Neuron (in vitro differentiated cells): ENCODE data around the gene HIVEP2.

Experiments
- H2AFZ ChIP-seq: one replicate; pipeline ENCODE4 v1.6.1; 2013; ENCODE audit warnings: low read depth, mild to moderate bottlenecking, inconsistent platforms, low read length, moderate library complexity
- H3K27me3 ChIP-seq: one replicate; pipeline ENCODE4 v1.6.1; 2013; ENCODE audit warnings: low read length; ENCODE audit not compliant: insufficient read depth
- H3K36me3 ChIP-seq: one replicate; pipeline ENCODE4 v1.6.1; 2013; ENCODE audit warnings: low read length; ENCODE audit not compliant: insufficient read depth
- H3K4me1 ChIP-seq: one replicate; pipeline ENCODE4 v1.6.1; 2013; ENCODE audit warnings: low read length; ENCODE audit not compliant: insufficient read depth
- H3K4me3 ChIP-seq: 2 replicates; pipeline ENCODE4 v1.5.1; 2013; ENCODE audit warnings: mild to moderate bottlenecking, low read length, moderate library complexity
- H3K9me3 ChIP-seq: one replicate; pipeline ENCODE4 v1.6.1; 2013; ENCODE audit warnings: low read length

The HIVEP2 gene

DNA sequence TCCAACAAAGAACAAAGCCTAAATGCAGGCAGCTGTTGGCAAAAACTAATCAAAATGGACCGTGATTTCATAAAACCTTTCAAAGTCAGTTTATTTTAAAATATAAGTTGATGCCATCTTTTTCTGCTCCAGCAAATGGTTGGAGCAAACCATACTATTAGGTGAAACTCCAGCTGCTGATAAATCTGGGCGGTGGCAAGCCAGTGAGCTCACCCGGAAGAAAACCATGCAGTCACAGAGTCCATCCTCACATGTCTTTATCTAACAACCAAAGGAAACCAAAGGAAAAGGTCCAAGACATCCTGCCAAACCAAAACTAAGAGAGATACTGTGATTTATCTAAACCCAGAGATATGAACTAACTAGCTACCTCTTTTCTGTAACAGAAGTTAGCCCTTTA lies 72.6 kb downstream of the HIVEP2 start:
- Histone ChIP-seq H2AFZ (no peak overlapping the region), H3K9me3 (no peaks in the 10 kb centered on the region), H3K4me3 (no peak overlapping the region), H3K4me1 (peaks cover 5% of the 10 kb centered on the region), H3K36me3 (no peaks in the 10 kb centered on the region), H3K27me3 (no peaks in the 10 kb centered on the region)

GRCh38 chr6:142871910-142872331 lies 73.1 kb downstream of the HIVEP2 start:
- Histone ChIP-seq H3K27me3 (no peaks in the 10 kb centered on the region), H3K4me1 (peaks cover 5% of the 10 kb centered on the region), H2AFZ (no peak overlapping the region), H3K9me3 (no peaks in the 10 kb centered on the region), H3K36me3 (no peaks in the 10 kb centered on the region), H3K4me3 (no peak overlapping the region)

- Histone ChIP-seq H3K4me3 (no peak overlapping the region), H3K36me3 (no peaks in the 10 kb centered on the region), H3K9me3 (no peaks in the 10 kb centered on the region), H3K27me3 (no peaks in the 10 kb centered on the region), H3K4me1 (peaks cover 5% of the 10 kb centered on the region), H2AFZ (no peak overlapping the region)
These were observed 74.1 kb downstream of the HIVEP2 start for GRCh38 chr6:142870787-142871415.

DNA sequence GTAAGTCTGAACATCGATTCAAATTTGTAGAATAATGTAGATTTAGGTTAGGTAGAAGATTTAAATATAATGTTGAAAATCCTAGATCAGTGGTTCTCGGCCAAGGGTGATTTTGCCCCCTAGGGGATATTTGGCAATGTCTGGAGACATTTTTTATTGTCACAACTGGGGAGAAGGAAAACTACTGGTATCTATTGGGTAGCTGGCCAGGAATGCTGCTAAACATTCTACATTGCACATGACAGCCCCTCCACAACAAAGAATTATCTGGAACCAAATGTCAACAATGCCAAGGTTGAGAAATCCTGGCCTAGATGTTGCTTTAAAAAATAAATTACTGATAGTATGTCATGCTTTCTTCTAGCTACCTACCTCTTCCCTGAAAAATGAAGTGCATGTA lies 76.1 kb downstream of the HIVEP2 start:
- H3K9me3 ChIP-seq = no peaks in the 10 kb centered on the region
- H3K36me3 ChIP-seq = no peaks in the 10 kb centered on the region
- peaks cover 7% of the 10 kb centered on the region for H3K4me1 ChIP-seq
- H3K4me3 ChIP-seq = no peak overlapping the region
- H3K27me3 ChIP-seq = no peaks in the 10 kb centered on the region
- H2AFZ ChIP-seq = no peak overlapping the region

DNA sequence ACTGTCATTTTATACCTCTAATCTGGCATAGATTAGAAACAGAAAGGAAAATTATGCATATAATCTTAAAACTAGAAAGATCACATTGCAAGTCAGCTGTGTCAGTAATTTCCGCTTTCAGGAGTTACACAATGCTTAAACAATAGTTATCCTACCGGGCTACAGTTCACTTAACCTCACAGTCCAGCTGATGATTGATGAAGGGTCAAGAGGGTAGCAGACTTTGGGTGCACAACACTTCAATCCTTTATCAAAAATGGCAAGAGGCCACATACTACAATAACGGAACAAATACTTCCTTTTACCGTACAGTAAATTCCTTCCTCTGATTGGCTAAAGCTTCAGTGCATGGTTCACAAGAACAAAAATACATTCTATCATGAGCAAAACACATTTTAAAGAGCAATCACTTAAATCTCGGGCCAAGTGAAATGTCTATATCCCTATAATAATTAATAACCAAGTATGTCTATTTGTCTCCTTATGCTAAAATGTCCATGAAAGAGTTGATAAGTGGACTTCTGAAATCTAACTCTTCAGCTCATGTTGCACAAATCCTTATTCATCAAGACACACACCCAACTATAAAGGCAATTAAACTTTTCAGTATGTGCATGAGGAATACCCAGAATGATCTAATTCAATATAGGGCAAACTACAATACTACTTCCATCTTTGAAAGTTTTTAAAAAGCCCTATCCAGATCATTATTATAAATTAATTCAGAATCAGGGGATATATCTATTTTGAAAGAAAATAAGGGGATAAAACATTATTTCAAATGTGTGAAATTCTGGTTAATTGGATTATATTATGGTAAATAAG lies 76.8 kb downstream of the HIVEP2 start:
- no peaks in the 10 kb centered on the region for H3K9me3 ChIP-seq
- H2AFZ ChIP-seq = no peak overlapping the region
- H3K27me3 ChIP-seq = no peaks in the 10 kb centered on the region
- H3K36me3 ChIP-seq = no peaks in the 10 kb centered on the region
- no peak overlapping the region for H3K4me3 ChIP-seq
- peaks cover 7% of the 10 kb centered on the region for H3K4me1 ChIP-seq

- no peak overlapping the region for H2AFZ ChIP-seq
- H3K4me1 ChIP-seq = peaks cover 7% of the 10 kb centered on the region
- no peak overlapping the region for H3K4me3 ChIP-seq
- no peaks in the 10 kb centered on the region for H3K36me3 ChIP-seq
- H3K9me3 ChIP-seq = no peaks in the 10 kb centered on the region
- H3K27me3 ChIP-seq = no peaks in the 10 kb centered on the region
These were observed 77.6 kb downstream of the HIVEP2 start for GRCh38 chr6:142867355-142867801.

- H3K9me3 ChIP-seq = peaks cover 3% of the 10 kb centered on the region
- no peaks in the 10 kb centered on the region for H3K36me3 ChIP-seq
- H2AFZ ChIP-seq = no peak overlapping the region
- no peak overlapping the region for H3K4me3 ChIP-seq
- H3K4me1 ChIP-seq = peaks cover 7% of the 10 kb centered on the region
- H3K27me3 ChIP-seq = no peaks in the 10 kb centered on the region
These were observed 81.0 kb downstream of the HIVEP2 start for GRCh38 chr6:142863981-142864380.

GRCh38 chr6:142861711-142862110 lies 83.3 kb downstream of the HIVEP2 start:
- Histone ChIP-seq H3K27me3 (no peaks in the 10 kb centered on the region), H3K4me1 (peaks cover 5% of the 10 kb centered on the region), H3K36me3 (no peaks in the 10 kb centered on the region), H3K4me3 (no peak overlapping the region), H3K9me3 (peaks cover 3% of the 10 kb centered on the region), H2AFZ (no peak overlapping the region)

DNA sequence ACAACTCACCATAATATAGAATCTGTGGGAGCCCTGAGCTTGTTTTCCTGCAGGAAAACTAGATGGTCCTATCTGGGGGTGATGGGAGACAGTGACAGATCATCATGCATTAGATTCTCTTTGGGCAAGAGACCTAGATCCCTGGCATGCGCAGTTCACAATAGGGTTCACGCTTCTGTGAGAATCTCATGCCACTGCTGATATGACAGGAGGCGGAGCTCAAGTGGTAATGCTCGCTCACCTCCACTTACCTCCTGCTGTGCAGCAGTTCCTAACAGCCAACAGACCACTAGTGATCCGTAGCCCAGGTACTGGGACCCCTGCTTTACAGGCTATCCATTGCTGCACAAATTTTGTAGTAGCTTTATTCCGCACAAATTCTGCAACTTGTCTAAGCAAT lies 84.5 kb downstream of the HIVEP2 start:
- Histone ChIP-seq H3K27me3 (no peaks in the 10 kb centered on the region), H3K4me1 (peaks cover 10% of the 10 kb centered on the region), H2AFZ (no peak overlapping the region), H3K9me3 (peaks cover 3% of the 10 kb centered on the region), H3K4me3 (no peak overlapping the region), H3K36me3 (no peaks in the 10 kb centered on the region)

DNA sequence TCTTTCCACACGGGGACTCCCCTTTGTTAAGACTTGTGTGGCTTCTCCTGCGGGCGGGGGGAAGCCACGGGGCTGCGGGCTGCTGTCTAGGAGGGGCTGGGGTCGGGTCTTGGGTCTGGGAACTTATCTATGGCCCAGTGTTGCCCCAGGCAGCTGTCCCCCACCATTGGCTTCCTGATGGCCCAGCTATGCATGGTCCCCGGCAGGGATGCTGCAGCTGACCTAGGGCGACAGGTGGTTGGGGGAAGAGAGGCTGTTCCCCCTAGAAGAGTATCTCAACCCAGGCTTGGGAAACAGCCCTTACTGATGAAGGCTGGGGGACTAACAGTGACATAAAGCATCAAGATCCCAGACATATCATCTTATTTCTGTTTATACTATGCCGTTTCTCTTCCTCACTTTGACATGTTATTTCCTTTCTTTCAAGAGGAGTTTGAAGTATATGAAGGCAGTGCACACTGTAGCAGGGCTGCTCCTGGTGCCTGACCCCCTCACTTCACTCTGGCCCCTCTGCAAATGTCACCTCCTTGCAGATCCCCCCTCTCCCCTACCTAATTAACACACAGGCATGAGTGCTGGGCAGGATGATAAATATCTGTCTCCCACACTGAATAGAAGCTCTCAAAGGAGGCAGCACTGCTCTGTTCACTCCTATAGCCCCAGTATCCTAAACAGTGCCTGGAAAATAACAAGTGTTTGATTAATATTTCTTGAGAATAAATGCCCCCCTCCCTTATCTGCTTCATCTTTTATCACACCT lies 87.0 kb downstream of the HIVEP2 start:
- Histone ChIP-seq H2AFZ (no peak overlapping the region), H3K4me1 (peaks cover 11% of the 10 kb centered on the region), H3K4me3 (no peak overlapping the region), H3K9me3 (peaks cover 3% of the 10 kb centered on the region), H3K27me3 (no peaks in the 10 kb centered on the region), H3K36me3 (no peaks in the 10 kb centered on the region)

- no peak overlapping the region for H3K4me3 ChIP-seq
- peaks cover 13% of the 10 kb centered on the region for H3K4me1 ChIP-seq
- no peak overlapping the region for H2AFZ ChIP-seq
- no peaks in the 10 kb centered on the region for H3K27me3 ChIP-seq
- no peaks in the 10 kb centered on the region for H3K36me3 ChIP-seq
- H3K9me3 ChIP-seq = peaks cover 3% of the 10 kb centered on the region
These were observed 87.7 kb downstream of the HIVEP2 start for GRCh38 chr6:142857233-142857761.

DNA sequence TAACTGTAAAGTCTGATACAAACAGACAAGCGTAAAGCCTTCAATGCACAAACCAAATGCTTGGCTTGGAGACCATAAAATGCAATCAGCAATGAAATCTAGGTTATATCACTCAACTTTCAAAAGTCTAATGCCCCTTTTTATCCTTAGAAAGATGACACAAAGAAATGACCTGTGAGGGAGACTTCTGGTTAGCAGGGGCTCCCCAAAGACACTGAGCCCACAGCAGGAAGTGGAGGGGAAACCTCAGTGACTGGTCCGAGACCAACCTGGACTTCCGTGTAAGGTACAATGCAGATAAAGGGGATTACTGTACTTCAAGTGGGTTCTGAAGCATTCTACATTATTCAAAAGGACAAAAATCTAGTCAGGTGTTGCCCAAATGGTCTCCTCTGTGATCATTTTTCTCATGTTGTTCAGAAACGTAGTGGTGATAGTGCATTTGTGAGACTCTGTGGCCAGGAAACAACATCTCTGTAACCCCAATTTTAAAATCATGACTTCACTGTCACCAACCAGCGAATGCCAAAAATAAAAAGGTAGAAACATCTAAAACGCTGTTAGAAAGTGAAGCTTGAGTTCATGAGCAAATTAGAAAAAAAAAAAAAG lies 88.2 kb downstream of the HIVEP2 start:
- peaks cover 17% of the 10 kb centered on the region for H3K4me1 ChIP-seq
- no peaks in the 10 kb centered on the region for H3K36me3 ChIP-seq
- no peaks in the 10 kb centered on the region for H3K27me3 ChIP-seq
- H3K4me3 ChIP-seq = no peak overlapping the region
- no peak overlapping the region for H2AFZ ChIP-seq
- H3K9me3 ChIP-seq = peaks cover 3% of the 10 kb centered on the region
